Stimulated activated naive B cell treated with anti-CD40 and anti-IgM and Interleukin-4, amounts not matched to agents 10 μg/mL and 1 μg/mL and 100 μg/mL, for 72 hours (primary cell): ENCODE data around the gene SKP2.
"Not testable (repeated sequence)": the region's sequence is repeated elsewhere in the genome, so short reads cannot be mapped to it uniquely, and the experiment has no call there.

Experiments used
- ATAC-seq, 2 donors: fragments of 150-1000 bp; cut with Tn5 transposase; replicated peaks; 2 replicates each; pipeline ENCODE4 v1.10.0; 2021; ENCODE audit warnings: moderate library complexity in 1 of 2
- DNase-seq: peaks from one replicate; pipeline ENCODE4 v3.0.0; 2021
- H3K27ac Mint-ChIP-seq: one replicate; pipeline ENCODE4 v1.8.0; 2022; ENCODE audit warnings: mild to moderate bottlenecking, mixed read lengths
- H3K27me3 Mint-ChIP-seq, 2 donors: one replicate each; pipeline ENCODE4 v1.8.0; 2022; ENCODE audit warnings: mixed read lengths in 2 of 2
- H3K36me3 Mint-ChIP-seq, 2 donors: one replicate each; pipeline ENCODE4 v1.8.0; 2022; ENCODE audit warnings: mixed read lengths in 2 of 2, mild to moderate bottlenecking in 1 of 2
- H3K4me1 Mint-ChIP-seq, 2 donors: one replicate each; pipeline ENCODE4 v1.8.0; 2022; ENCODE audit warnings: mixed read lengths in 2 of 2, mild to moderate bottlenecking in 1 of 2
- H3K4me3 Mint-ChIP-seq, 2 donors: one replicate each; pipeline ENCODE4 v1.8.0; 2022; ENCODE audit warnings: mild to moderate bottlenecking in 2 of 2, mixed read lengths in 2 of 2, moderate library complexity in 1 of 2
- H3K9me3 Mint-ChIP-seq, 2 donors: one replicate each; pipeline ENCODE4 v1.8.0; 2022; ENCODE audit warnings: mixed read lengths in 2 of 2, mild to moderate bottlenecking in 1 of 2

SKP2 gene

GRCh38 chr5:36198783-36199182 lies 46.9 kb downstream of the SKP2 start:
- H3K36me3 Mint-ChIP-seq, result peaks cover 15 to 27% of the 10 kb centered on the region in 2 donors
- H3K4me3 Mint-ChIP-seq, H3K27me3 Mint-ChIP-seq, H3K9me3 Mint-ChIP-seq, H3K27ac Mint-ChIP-seq, ATAC-seq, H3K4me1 Mint-ChIP-seq, DNase-seq: not testable (repeated sequence)

- Mint-ChIP-seq H3K27ac (no peak overlapping the region), H3K27me3 (no peaks in the 10 kb centered on the region), H3K9me3 (no peaks in the 10 kb centered on the region), H3K36me3 (peaks cover 15 to 27% of the 10 kb centered on the region in 2 donors), H3K4me3 (no peak overlapping the region), H3K4me1 (no peaks in the 10 kb centered on the region)
- DNase-seq (no peak), ATAC-seq (no peak)
Measured at GRCh38 chr5:36199620-36200019, 47.7 kb downstream of the SKP2 start.

- no peak for ATAC-seq
- peaks cover 16 to 28% of the 10 kb centered on the region in 2 donors for H3K36me3 Mint-ChIP-seq
- no peak overlapping the region for H3K27ac Mint-ChIP-seq
- H3K4me3 Mint-ChIP-seq, result no peak overlapping the region
- no peak for DNase-seq
- H3K9me3 Mint-ChIP-seq, result no peaks in the 10 kb centered on the region
- no peaks in the 10 kb centered on the region for H3K4me1 Mint-ChIP-seq
- no peaks in the 10 kb centered on the region for H3K27me3 Mint-ChIP-seq
Measured at GRCh38 chr5:36200513-36200912, 48.6 kb downstream of the SKP2 start.

- H3K4me1 Mint-ChIP-seq, result no peaks in the 10 kb centered on the region
- DNase-seq (no peak), ATAC-seq (no peak)
- no peak overlapping the region for H3K27ac Mint-ChIP-seq
- H3K9me3 Mint-ChIP-seq, result peaks cover 0 to 2% of the 10 kb centered on the region in 2 donors
- no peaks in the 10 kb centered on the region for H3K27me3 Mint-ChIP-seq
- H3K4me3 Mint-ChIP-seq, result no peak overlapping the region
- H3K36me3 Mint-ChIP-seq, result peaks cover 21 to 25% of the 10 kb centered on the region in 2 donors
Measured at GRCh38 chr5:36202521-36202961, 50.6 kb downstream of the SKP2 start.

- Mint-ChIP-seq H3K27me3 (no peaks in the 10 kb centered on the region), H3K4me1 (no peaks in the 10 kb centered on the region), H3K27ac (no peak overlapping the region), H3K36me3 (peaks cover 20% of the 10 kb centered on the region in 2 donors), H3K9me3 (peaks cover 0 to 2% of the 10 kb centered on the region in 2 donors), H3K4me3 (no peak overlapping the region)
- ATAC-seq, result no peak
- no peak for DNase-seq
Measured at GRCh38 chr5:36205329-36205728, 53.4 kb downstream of the SKP2 start.

GRCh38 chr5:36206913-36207312 lies 55.0 kb downstream of the SKP2 start:
- Mint-ChIP-seq H3K27me3 (no peaks in the 10 kb centered on the region), H3K4me3 (no peak overlapping the region), H3K36me3 (peaks cover 20 to 22% of the 10 kb centered on the region in 2 donors), H3K4me1 (no peaks in the 10 kb centered on the region), H3K9me3 (peaks cover 0 to 2% of the 10 kb centered on the region in 2 donors), H3K27ac (no peak overlapping the region)
- ATAC-seq (no peak), DNase-seq (no peak)

GRCh38 chr5:36208786-36209185 lies 56.9 kb downstream of the SKP2 start:
- no peaks in the 10 kb centered on the region for H3K27me3 Mint-ChIP-seq
- peaks cover 23 to 27% of the 10 kb centered on the region in 2 donors for H3K36me3 Mint-ChIP-seq
- ATAC-seq (no peak), DNase-seq (no peak)
- H3K27ac Mint-ChIP-seq, result no peak overlapping the region
- no peaks in the 10 kb centered on the region for H3K4me1 Mint-ChIP-seq
- H3K4me3 Mint-ChIP-seq, result no peak overlapping the region
- peaks cover 0 to 2% of the 10 kb centered on the region in 2 donors for H3K9me3 Mint-ChIP-seq

GRCh38 chr5:36209664-36210063 lies 57.8 kb downstream of the SKP2 start:
- ATAC-seq, result no peak
- Mint-ChIP-seq H3K27me3 (no peaks in the 10 kb centered on the region), H3K36me3 (peaks cover 23 to 29% of the 10 kb centered on the region in 2 donors), H3K9me3 (peaks cover 0 to 2% of the 10 kb centered on the region in 2 donors), H3K27ac (no peak overlapping the region), H3K4me1 (no peaks in the 10 kb centered on the region), H3K4me3 (no peak overlapping the region)
- no peak for DNase-seq

- Mint-ChIP-seq H3K27me3 (no peaks in the 10 kb centered on the region), H3K4me1 (no peaks in the 10 kb centered on the region), H3K36me3 (peaks cover 14 to 33% of the 10 kb centered on the region in 2 donors), H3K27ac (no peak overlapping the region), H3K4me3 (no peak overlapping the region), H3K9me3 (no peaks in the 10 kb centered on the region)
- no peak for DNase-seq
- peak in 1 of 2 donors; percentile 42 for ATAC-seq
Measured at GRCh38 chr5:36214436-36214835, 62.5 kb downstream of the SKP2 start.

- Mint-ChIP-seq H3K27me3 (no peaks in the 10 kb centered on the region), H3K9me3 (no peaks in the 10 kb centered on the region), H3K4me1 (no peaks in the 10 kb centered on the region), H3K27ac (no peak overlapping the region), H3K4me3 (no peak overlapping the region), H3K36me3 (peaks cover 18 to 40% of the 10 kb centered on the region in 2 donors)
- ATAC-seq (no peak), DNase-seq (no peak)
Measured at GRCh38 chr5:36215910-36216309, 64.0 kb downstream of the SKP2 start.

- DNase-seq (no peak), ATAC-seq (no peak)
- no peaks in the 10 kb centered on the region for H3K4me1 Mint-ChIP-seq
- H3K27ac Mint-ChIP-seq, result no peak overlapping the region
- no peaks in the 10 kb centered on the region for H3K27me3 Mint-ChIP-seq
- peaks cover 19 to 40% of the 10 kb centered on the region in 2 donors for H3K36me3 Mint-ChIP-seq
- H3K9me3 Mint-ChIP-seq, result no peaks in the 10 kb centered on the region
- H3K4me3 Mint-ChIP-seq, result no peak overlapping the region
Measured at GRCh38 chr5:36217567-36217966, 65.7 kb downstream of the SKP2 start.

GRCh38 chr5:36217988-36218387 lies 66.1 kb downstream of the SKP2 start:
- H3K36me3 Mint-ChIP-seq, result peaks cover 15 to 36% of the 10 kb centered on the region in 2 donors
- no peaks in the 10 kb centered on the region for H3K27me3 Mint-ChIP-seq
- no peak for DNase-seq
- H3K9me3 Mint-ChIP-seq, result no peaks in the 10 kb centered on the region
- no peak overlapping the region for H3K4me3 Mint-ChIP-seq
- H3K4me1 Mint-ChIP-seq, result no peaks in the 10 kb centered on the region
- no peak overlapping the region for H3K27ac Mint-ChIP-seq
- ATAC-seq, result no peak

GRCh38 chr5:36222620-36223019 lies 70.7 kb downstream of the SKP2 start:
- H3K27ac Mint-ChIP-seq, result no peak overlapping the region
- peaks cover 10 to 24% of the 10 kb centered on the region in 2 donors for H3K36me3 Mint-ChIP-seq
- H3K4me3 Mint-ChIP-seq, result no peak overlapping the region
- DNase-seq (no peak), ATAC-seq (no peak)
- H3K4me1 Mint-ChIP-seq, result no peaks in the 10 kb centered on the region
- H3K27me3 Mint-ChIP-seq, result no peaks in the 10 kb centered on the region
- no peaks in the 10 kb centered on the region for H3K9me3 Mint-ChIP-seq

GRCh38 chr5:36227046-36227445 lies 75.1 kb downstream of the SKP2 start:
- Mint-ChIP-seq H3K27me3 (no peaks in the 10 kb centered on the region), H3K4me3 (no peak overlapping the region), H3K36me3 (peaks cover 3 to 7% of the 10 kb centered on the region in 2 donors), H3K9me3 (no peaks in the 10 kb centered on the region), H3K27ac (no peak overlapping the region), H3K4me1 (no peaks in the 10 kb centered on the region)
- DNase-seq (no peak), ATAC-seq (no peak)

- H3K36me3 Mint-ChIP-seq, result peaks cover 5 to 7% of the 10 kb centered on the region in 2 donors
- H3K4me1 Mint-ChIP-seq, result no peaks in the 10 kb centered on the region
- no peak overlapping the region for H3K27ac Mint-ChIP-seq
- DNase-seq, result no peak
- H3K27me3 Mint-ChIP-seq, result no peaks in the 10 kb centered on the region
- H3K4me3 Mint-ChIP-seq, result no peak overlapping the region
- no peaks in the 10 kb centered on the region for H3K9me3 Mint-ChIP-seq
- no peak for ATAC-seq
Measured at GRCh38 chr5:36228505-36228904, 76.6 kb downstream of the SKP2 start.
